ENCODE results near the gene GRM1.

DNA sequence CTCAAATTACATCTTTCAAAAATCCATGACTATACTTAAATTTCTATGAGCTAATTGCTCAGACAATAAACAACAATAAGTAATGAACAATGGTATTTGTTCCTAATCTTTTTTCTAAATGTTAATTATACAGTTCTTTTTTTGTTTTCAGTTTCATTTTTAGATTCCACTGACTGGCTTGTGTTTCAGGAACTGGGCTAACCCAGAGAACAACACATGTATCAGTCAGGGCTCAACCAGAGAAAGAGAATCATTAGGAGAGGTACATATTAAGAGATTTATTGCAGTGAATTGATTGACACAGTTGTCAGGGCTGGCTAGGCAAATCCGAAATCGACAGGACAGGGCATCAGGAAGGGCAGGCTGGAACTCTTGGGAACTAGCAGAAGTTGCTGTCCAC, 182.8 kb downstream of the GRM1 start:
- TF ChIP-seq, protein P1, sequence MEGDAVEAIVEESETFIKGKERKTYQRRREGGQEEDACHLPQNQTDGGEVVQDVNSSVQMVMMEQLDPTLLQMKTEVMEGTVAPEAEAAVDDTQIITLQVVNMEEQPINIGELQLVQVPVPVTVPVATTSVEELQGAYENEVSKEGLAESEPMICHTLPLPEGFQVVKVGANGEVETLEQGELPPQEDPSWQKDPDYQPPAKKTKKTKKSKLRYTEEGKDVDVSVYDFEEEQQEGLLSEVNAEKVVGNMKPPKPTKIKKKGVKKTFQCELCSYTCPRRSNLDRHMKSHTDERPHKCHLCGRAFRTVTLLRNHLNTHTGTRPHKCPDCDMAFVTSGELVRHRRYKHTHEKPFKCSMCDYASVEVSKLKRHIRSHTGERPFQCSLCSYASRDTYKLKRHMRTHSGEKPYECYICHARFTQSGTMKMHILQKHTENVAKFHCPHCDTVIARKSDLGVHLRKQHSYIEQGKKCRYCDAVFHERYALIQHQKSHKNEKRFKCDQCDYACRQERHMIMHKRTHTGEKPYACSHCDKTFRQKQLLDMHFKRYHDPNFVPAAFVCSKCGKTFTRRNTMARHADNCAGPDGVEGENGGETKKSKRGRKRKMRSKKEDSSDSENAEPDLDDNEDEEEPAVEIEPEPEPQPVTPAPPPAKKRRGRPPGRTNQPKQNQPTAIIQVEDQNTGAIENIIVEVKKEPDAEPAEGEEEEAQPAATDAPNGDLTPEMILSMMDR (IDR thresholded peaks at IDR 0.05; ENCODE audit: extremely low read depth in 1 of 2, insufficient read depth in 1 of 2, low read depth in 1 of 2, low read length in 2 of 2), result no peak
- TF ChIP-seq POLR2AphosphoS5 (IDR thresholded peaks at IDR 0.05; ENCODE audit: insufficient read depth, low read depth, low read length) (no peak), MYC (IDR thresholded peaks at IDR 0.05; ENCODE audit: low read depth, low read length) (no peak), POLR2A (IDR thresholded peaks at IDR 0.05; ENCODE audit: low read depth, low read length) (no peak), EZH2 (IDR thresholded peaks at IDR 0.05; ENCODE audit: borderline replicate concordance, low read depth, low read length, severe bottlenecking) (no peak), FOS (IDR thresholded peaks at IDR 0.05; ENCODE audit: borderline replicate concordance, insufficient read depth, low read length) (no peak)
- TF ChIP-seq, protein P2, sequence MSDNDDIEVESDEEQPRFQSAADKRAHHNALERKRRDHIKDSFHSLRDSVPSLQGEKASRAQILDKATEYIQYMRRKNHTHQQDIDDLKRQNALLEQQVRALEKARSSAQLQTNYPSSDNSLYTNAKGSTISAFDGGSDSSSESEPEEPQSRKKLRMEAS (IDR thresholded peaks at IDR 0.05; ENCODE audit: insufficient read depth, insufficient read length), result no peak

Data from endothelial cell of umbilical vein (primary cell).